Activated T-helper 1 cell treated with anti-CD3 and anti-CD28 coated beads, Interleukin-12 subunit alpha, Interleukin-12 subunit beta, Interleukin-2, Interleukin-4 antibody, amounts not matched to agents 30 ng/mL and 10 ng/mL and 1 ng/mL, durations not matched to agents 14 hours and 24 hours and 36 hours (primary cell): ENCODE results near the gene ZNF629. TPM values are rescaled to one million over a fixed set of nuclear protein-coding genes. Genes with fewer than 3 reads are reported as not detected.

ENCODE experiments used
- DNase-seq: peaks from one replicate; pipeline ENCODE4 v3.0.0; 2021; ENCODE audit warnings: low spot score
- H3K27ac Mint-ChIP-seq: one replicate; pipeline ENCODE4 v1.8.0; 2021; ENCODE audit warnings: mild to moderate bottlenecking, mixed read lengths
- H3K27me3 Mint-ChIP-seq: one replicate; pipeline ENCODE4 v1.8.0; 2022; ENCODE audit warnings: mild to moderate bottlenecking, moderate library complexity, mixed read lengths; ENCODE audit not compliant: insufficient read depth
- H3K36me3 Mint-ChIP-seq: one replicate; pipeline ENCODE4 v1.8.0; 2021; ENCODE audit warnings: low read depth, mixed read lengths
- H3K4me1 Mint-ChIP-seq: one replicate; pipeline ENCODE4 v1.8.0; 2021; ENCODE audit warnings: low read depth, mixed read lengths
- H3K4me3 Mint-ChIP-seq: one replicate; pipeline ENCODE4 v1.8.0; 2021; ENCODE audit warnings: mild to moderate bottlenecking, moderate library complexity, mixed read lengths
- H3K9me3 Mint-ChIP-seq: one replicate; pipeline ENCODE4 v1.8.0; 2021; ENCODE audit warnings: mixed read lengths
- intact Hi-C: fragments of 100-400 bp; cut with micrococcal nuclease; formaldehyde crosslinking; loops from one replicate; pipeline ENCODE4 v1.15.1; 2024
- total RNA-seq: library from RNA; stranded (reverse); gene quantifications from 2 replicates; pipeline ENCODE4 v1.2.3, GENCODE V29; 2022

ZNF629 gene
- total RNA-seq, 1 donor from 2014 or later = 2.7 TPM

- Mint-ChIP-seq H3K9me3 (no peaks in the 10 kb centered on the region), H3K36me3 (no peaks in the 10 kb centered on the region), H3K4me3 (no peak overlapping the region), H3K27ac (no peak overlapping the region), H3K27me3 (peaks cover 24% of the 10 kb centered on the region), H3K4me1 (no peaks in the 10 kb centered on the region)
- intact Hi-C loops = no loop called here
- DNase-seq = no peak
Measured at GRCh38 chr16:30782486-30783279, 4.3 kb downstream of the ZNF629 start.

GRCh38 chr16:30780549-30780948, 6.5 kb downstream of the ZNF629 start:
- Mint-ChIP-seq H3K9me3 (no peaks in the 10 kb centered on the region), H3K27me3 (peaks cover 9% of the 10 kb centered on the region), H3K4me3 (no peak overlapping the region), H3K36me3 (no peaks in the 10 kb centered on the region), H3K4me1 (peaks cover 10% of the 10 kb centered on the region), H3K27ac (no peak overlapping the region)
- intact Hi-C loops = no loop called here
- no peak for DNase-seq

GRCh38 chr16:30780021-30780420, 7.0 kb downstream of the ZNF629 start:
- intact Hi-C loops = no loop called here
- no peaks in the 10 kb centered on the region for H3K9me3 Mint-ChIP-seq
- no peak overlapping the region for H3K27ac Mint-ChIP-seq
- no peak for DNase-seq
- peaks cover 10% of the 10 kb centered on the region for H3K4me1 Mint-ChIP-seq
- peaks cover 4% of the 10 kb centered on the region for H3K27me3 Mint-ChIP-seq
- H3K4me3 Mint-ChIP-seq = no peak overlapping the region
- H3K36me3 Mint-ChIP-seq = no peaks in the 10 kb centered on the region

GRCh38 chr16:30779596-30779995, 7.4 kb downstream of the ZNF629 start:
- Mint-ChIP-seq H3K27me3 (no peaks in the 10 kb centered on the region), H3K9me3 (no peaks in the 10 kb centered on the region), H3K4me3 (no peak overlapping the region), H3K27ac (no peak overlapping the region), H3K36me3 (no peaks in the 10 kb centered on the region), H3K4me1 (peaks cover 10% of the 10 kb centered on the region)
- intact Hi-C loops = no loop called here
- no peak for DNase-seq

GRCh38 chr16:30778549-30779244, 8.3 kb downstream of the ZNF629 start:
- intact Hi-C loops = no loop called here
- Mint-ChIP-seq H3K4me3 (peak overlapping the region; percentile 54), H3K4me1 (peaks cover 10% of the 10 kb centered on the region), H3K9me3 (no peaks in the 10 kb centered on the region), H3K36me3 (peaks cover 2% of the 10 kb centered on the region), H3K27ac (no peak overlapping the region), H3K27me3 (no peaks in the 10 kb centered on the region)
- no peak for DNase-seq

- no peaks in the 10 kb centered on the region for H3K9me3 Mint-ChIP-seq
- H3K36me3 Mint-ChIP-seq = peaks cover 8% of the 10 kb centered on the region
- no peak for DNase-seq
- peak overlapping the region; percentile 65 for H3K27ac Mint-ChIP-seq
- intact Hi-C loops = no loop called here
- no peaks in the 10 kb centered on the region for H3K27me3 Mint-ChIP-seq
- peak overlapping the region; percentile 94 for H3K4me3 Mint-ChIP-seq
- H3K4me1 Mint-ChIP-seq = peaks cover 16% of the 10 kb centered on the region
Measured at GRCh38 chr16:30777591-30778297, 9.3 kb downstream of the ZNF629 start.

- H3K9me3 Mint-ChIP-seq = no peaks in the 10 kb centered on the region
Measured at GRCh38 chr16:30775392-30776188, 11.4 kb downstream of the ZNF629 start.

GRCh38 chr16:30775131-30775391, 11.9 kb downstream of the ZNF629 start:
- intact Hi-C loops = loop anchor here (1.0 kb wide), 3 partner anchors 13 to 39 kb away; partner anchors contain the start of genes CFAP119, PHKG2 and RNF40
- Mint-ChIP-seq H3K27me3 (no peaks in the 10 kb centered on the region), H3K9me3 (no peaks in the 10 kb centered on the region), H3K4me1 (peaks cover 20% of the 10 kb centered on the region), H3K36me3 (peaks cover 21% of the 10 kb centered on the region), H3K27ac (peak overlapping the region; percentile 96), H3K4me3 (peak overlapping the region; percentile 94)
- no peak for DNase-seq

More at GRCh38 chr16:30775392-30776188, 11.4 kb downstream of the ZNF629 start:
- DNase-seq = peak; percentile 56
- peak overlapping the region; percentile 94 for H3K4me3 Mint-ChIP-seq
- H3K36me3 Mint-ChIP-seq = peaks cover 18% of the 10 kb centered on the region
- H3K27ac Mint-ChIP-seq = peak overlapping the region; percentile 96
- intact Hi-C loops = loop anchor here (1.0 kb wide), 3 partner anchors 13 to 39 kb away; partner anchors contain the start of genes CFAP119, PHKG2 and RNF40
- H3K27me3 Mint-ChIP-seq = no peaks in the 10 kb centered on the region
- peaks cover 20% of the 10 kb centered on the region for H3K4me1 Mint-ChIP-seq

GRCh38 chr16:30774367-30775130, 12.5 kb downstream of the ZNF629 start:
- Mint-ChIP-seq H3K36me3 (peaks cover 22% of the 10 kb centered on the region), H3K4me1 (peaks cover 20% of the 10 kb centered on the region), H3K9me3 (no peaks in the 10 kb centered on the region), H3K27me3 (no peaks in the 10 kb centered on the region), H3K27ac (no peak overlapping the region), H3K4me3 (peak overlapping the region; percentile 94)
- DNase-seq = no peak
- intact Hi-C loops = loop anchor here (1.0 kb wide), 3 partner anchors 12 to 40 kb away; partner anchors contain the start of genes CFAP119, PHKG2 and RNF40

GRCh38 chr16:30773826-30774225, 13.2 kb downstream of the ZNF629 start:
- Mint-ChIP-seq H3K27ac (no peak overlapping the region), H3K4me1 (peaks cover 20% of the 10 kb centered on the region), H3K4me3 (no peak overlapping the region), H3K9me3 (no peaks in the 10 kb centered on the region), H3K36me3 (peaks cover 27% of the 10 kb centered on the region), H3K27me3 (no peaks in the 10 kb centered on the region)
- intact Hi-C loops = no loop called here
- DNase-seq = no peak

- Mint-ChIP-seq H3K27me3 (no peaks in the 10 kb centered on the region), H3K27ac (no peak overlapping the region), H3K36me3 (peaks cover 38% of the 10 kb centered on the region), H3K4me3 (no peak overlapping the region), H3K4me1 (peaks cover 11% of the 10 kb centered on the region), H3K9me3 (no peaks in the 10 kb centered on the region)
- intact Hi-C loops = no loop called here
- DNase-seq = no peak
Measured at GRCh38 chr16:30771726-30772125, 15.3 kb downstream of the ZNF629 start.
